HG02852 (cell line): ENCODE data around the gene GNG3.
"Not testable (repeated sequence)": the region's sequence is repeated elsewhere in the genome, so short reads cannot be mapped to it uniquely, and the experiment has no call there.

Experiments used
- ATAC-seq: cut with Tn5 transposase; IDR thresholded peaks from one replicate; pipeline ENCODE4 v1.9.1; 2021; ENCODE audit warnings: mild to moderate bottlenecking, moderate library complexity; ENCODE audit not compliant: unreplicated experiment

Gene GNG3

GRCh38 chr11:62707277-62707861 lies at the start of gene GNG3, which contains the start of gene BSCL2:
Gene GNG3 (plus strand): TSS chr11:62707676. CDS start chr11:62708296, 620 bp downstream.
Gene BSCL2 (minus strand): TSS chr11:62707424. CDS start chr11:62707195, 229 bp downstream.
- no peak for ATAC-seq

GRCh38 chr11:62664405-62665074 lies 42.9 kb upstream of the GNG3 start:
- ATAC-seq = peak; percentile 29

- ATAC-seq = peak; percentile 85
Measured at GRCh38 chr11:62665075-62665598, 42.3 kb upstream of the GNG3 start, which contains the start of the genes C11orf98 and CSKMT. Gene C11orf98 (minus strand): TSS chr11:62665210. CDS start chr11:62665169, 41 bp downstream. Gene CSKMT (plus strand): TSS chr11:62665312. CDS start chr11:62665880, 568 bp downstream.

GRCh38 chr11:62665599-62666258 lies 41.7 kb upstream of the GNG3 start:
- peak; percentile 11 for ATAC-seq

- ATAC-seq = no peak
Measured at GRCh38 chr11:62666259-62666926, 41.1 kb upstream of the GNG3 start.

- ATAC-seq = no peak
Measured at GRCh38 chr11:62667460-62667859, 40.0 kb upstream of the GNG3 start.

- no peak for ATAC-seq
Measured at GRCh38 chr11:62669420-62670161, 37.9 kb upstream of the GNG3 start.

- no peak for ATAC-seq
Measured at GRCh38 chr11:62671236-62671607, 36.3 kb upstream of the GNG3 start.

GRCh38 chr11:62671608-62672389 lies 35.7 kb upstream of the GNG3 start, which contains the start of the genes LBHD1 and UQCC3:
Gene LBHD1 (minus strand): TSS chr11:62672267. CDS start chr11:62670031, 2,236 bp downstream.
Gene UQCC3 (plus strand): TSS chr11:62671673. CDS start chr11:62671746, 73 bp downstream.
- peak; percentile 63 for ATAC-seq

GRCh38 chr11:62673196-62673525 lies 34.3 kb upstream of the GNG3 start:
- ATAC-seq = no peak

- ATAC-seq = not testable (repeated sequence)
Measured at GRCh38 chr11:62675415-62675814, 32.1 kb upstream of the GNG3 start.

GRCh38 chr11:62676698-62677097 lies 30.8 kb upstream of the GNG3 start:
- no peak for ATAC-seq

- ATAC-seq = no peak
Measured at GRCh38 chr11:62677156-62677555, 30.3 kb upstream of the GNG3 start.

GRCh38 chr11:62677714-62678113 lies 29.8 kb upstream of the GNG3 start:
- no peak for ATAC-seq

GRCh38 chr11:62678433-62678769 lies 29.1 kb upstream of the GNG3 start:
- no peak for ATAC-seq

- ATAC-seq = peak; percentile 72
Measured at GRCh38 chr11:62678770-62679696, 28.4 kb upstream of the GNG3 start, which contains the start of gene UBXN1. Gene UBXN1 (minus strand): TSS chr11:62679073. CDS start chr11:62678923, 150 bp downstream.

- no peak for ATAC-seq
Measured at GRCh38 chr11:62680825-62681240, 26.6 kb upstream of the GNG3 start.

GRCh38 chr11:62682518-62682917 lies 25.0 kb upstream of the GNG3 start:
- no peak for ATAC-seq
